GM21447 (cell line): Measurements from ENCODE around the gene ZNF512.
"Not testable (repeated sequence)": the region's sequence is repeated elsewhere in the genome, so short reads cannot be mapped to it uniquely, and the experiment has no call there.

Source experiments
- ATAC-seq: cut with Tn5 transposase; IDR thresholded peaks from one replicate; pipeline ENCODE4 v1.9.1; 2021; ENCODE audit not compliant: unreplicated experiment

ZNF512 gene

GRCh38 chr2:27582695-27583389, at the start of gene ZNF512:
Gene ZNF512 (plus strand): TSS chr2:27583042. CDS start chr2:27583113, 71 bp downstream.
- ATAC-seq, result peak; percentile 91

- ATAC-seq, result no peak
Measured at GRCh38 chr2:27537287-27537686, 45.6 kb upstream of the ZNF512 start.

GRCh38 chr2:27538839-27539450, 43.9 kb upstream of the ZNF512 start:
- ATAC-seq, result not testable (repeated sequence)

- ATAC-seq, result not testable (repeated sequence)
Measured at GRCh38 chr2:27539649-27540048, 43.2 kb upstream of the ZNF512 start.

GRCh38 chr2:27544143-27544821, 38.6 kb upstream of the ZNF512 start:
- no peak for ATAC-seq

GRCh38 chr2:27545348-27546141, 37.3 kb upstream of the ZNF512 start:
- no peak for ATAC-seq

- ATAC-seq, result no peak
Measured at GRCh38 chr2:27549303-27549702, 33.5 kb upstream of the ZNF512 start.

GRCh38 chr2:27551514-27551913, 31.3 kb upstream of the ZNF512 start:
- no peak for ATAC-seq

- ATAC-seq, result no peak
Measured at GRCh38 chr2:27552941-27553340, 29.9 kb upstream of the ZNF512 start.

GRCh38 chr2:27554451-27554850, 28.4 kb upstream of the ZNF512 start:
- not testable (repeated sequence) for ATAC-seq

- ATAC-seq, result no peak
Measured at GRCh38 chr2:27559228-27559627, 23.6 kb upstream of the ZNF512 start.

GRCh38 chr2:27561060-27561459, 21.8 kb upstream of the ZNF512 start:
- no peak for ATAC-seq

- ATAC-seq, result no peak
Measured at GRCh38 chr2:27566628-27567027, 16.2 kb upstream of the ZNF512 start.

- no peak for ATAC-seq
Measured at GRCh38 chr2:27569398-27569797, 13.4 kb upstream of the ZNF512 start.

- no peak for ATAC-seq
Measured at GRCh38 chr2:27571197-27571596, 11.6 kb upstream of the ZNF512 start.

GRCh38 chr2:27571681-27572080, 11.2 kb upstream of the ZNF512 start:
- ATAC-seq, result no peak

- no peak for ATAC-seq
Measured at GRCh38 chr2:27572439-27572838, 10.4 kb upstream of the ZNF512 start.

GRCh38 chr2:27572998-27573429, 9.8 kb upstream of the ZNF512 start:
- no peak for ATAC-seq

GRCh38 chr2:27573452-27573851, 9.4 kb upstream of the ZNF512 start:
- ATAC-seq, result no peak

GRCh38 chr2:27581417-27582128, 1.3 kb upstream of the ZNF512 start:
- no peak for ATAC-seq
